OCI-LY3 (cell line): ENCODE data around the gene NPBWR2.

ENCODE experiments used
- EZH2phosphoT487 ChIP-seq: fragments of 200-600 bp; shearing (Covaris generic); IDR thresholded peaks from 2 replicates; pipeline ENCODE4 v1.6.1; 2018; ENCODE audit warnings: antibody characterized with exemption, mixed run types, low read depth
- TF ChIP-seq, protein P1 (sequence below): fragments of 200-600, 300-600 bp; sonication (generic); IDR thresholded peaks from 2 replicates; pipeline ENCODE4 v1.5.1; 2014; ENCODE audit warnings: antibody characterized with exemption, low read length, low read depth

DNA sequence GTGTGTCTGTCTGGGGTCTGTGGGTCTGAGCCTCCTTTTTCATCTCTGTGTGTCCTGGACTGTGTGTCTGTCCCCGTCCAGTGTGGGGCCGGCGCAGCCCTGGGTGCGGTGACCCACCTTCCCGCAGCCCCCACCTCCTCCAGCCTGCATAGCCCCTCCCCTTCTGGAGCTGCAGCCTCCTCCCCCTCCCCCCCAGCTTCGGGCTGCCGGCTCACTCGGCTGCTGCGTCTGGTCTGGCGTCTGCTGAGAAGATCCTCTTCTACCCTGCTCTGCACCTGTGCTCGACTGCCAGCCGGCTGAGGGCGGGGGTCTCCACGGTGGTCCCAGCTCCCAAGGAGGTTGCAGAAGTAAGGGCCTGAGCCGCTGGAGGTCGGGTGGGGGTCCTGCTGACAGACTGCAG is 15.6 kb downstream of the NPBWR2 start:
- TF ChIP-seq, protein P1, sequence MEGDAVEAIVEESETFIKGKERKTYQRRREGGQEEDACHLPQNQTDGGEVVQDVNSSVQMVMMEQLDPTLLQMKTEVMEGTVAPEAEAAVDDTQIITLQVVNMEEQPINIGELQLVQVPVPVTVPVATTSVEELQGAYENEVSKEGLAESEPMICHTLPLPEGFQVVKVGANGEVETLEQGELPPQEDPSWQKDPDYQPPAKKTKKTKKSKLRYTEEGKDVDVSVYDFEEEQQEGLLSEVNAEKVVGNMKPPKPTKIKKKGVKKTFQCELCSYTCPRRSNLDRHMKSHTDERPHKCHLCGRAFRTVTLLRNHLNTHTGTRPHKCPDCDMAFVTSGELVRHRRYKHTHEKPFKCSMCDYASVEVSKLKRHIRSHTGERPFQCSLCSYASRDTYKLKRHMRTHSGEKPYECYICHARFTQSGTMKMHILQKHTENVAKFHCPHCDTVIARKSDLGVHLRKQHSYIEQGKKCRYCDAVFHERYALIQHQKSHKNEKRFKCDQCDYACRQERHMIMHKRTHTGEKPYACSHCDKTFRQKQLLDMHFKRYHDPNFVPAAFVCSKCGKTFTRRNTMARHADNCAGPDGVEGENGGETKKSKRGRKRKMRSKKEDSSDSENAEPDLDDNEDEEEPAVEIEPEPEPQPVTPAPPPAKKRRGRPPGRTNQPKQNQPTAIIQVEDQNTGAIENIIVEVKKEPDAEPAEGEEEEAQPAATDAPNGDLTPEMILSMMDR: no peak
- TF ChIP-seq EZH2phosphoT487: no peak
